Activated naive CD4-positive, alpha-beta T cell treated with anti-CD3 and anti-CD28 coated beads, Interleukin-2, amount 50 U/mL, for 16 hours (primary cell): ENCODE data around the gene ZNF516.

Experiments used
- DNase-seq: peaks from one replicate; pipeline ENCODE4 v3.0.0-alpha.2; 2020

Gene ZNF516

GRCh38 chr18:76420898-76421684 lies 74.0 kb downstream of the ZNF516 start:
- no peak for DNase-seq

- DNase-seq: no peak
Measured at GRCh38 chr18:76419811-76420210, 75.2 kb downstream of the ZNF516 start.

GRCh38 chr18:76416911-76417310 lies 78.1 kb downstream of the ZNF516 start:
- no peak for DNase-seq

- no peak for DNase-seq
Measured at GRCh38 chr18:76414936-76415621, 80.0 kb downstream of the ZNF516 start.

GRCh38 chr18:76412818-76413565 lies 82.0 kb downstream of the ZNF516 start:
- DNase-seq: no peak

- no peak for DNase-seq
Measured at GRCh38 chr18:76412010-76412817, 82.8 kb downstream of the ZNF516 start.

- no peak for DNase-seq
Measured at GRCh38 chr18:76410660-76411417, 84.2 kb downstream of the ZNF516 start.

- no peak for DNase-seq
Measured at GRCh38 chr18:76410033-76410432, 85.0 kb downstream of the ZNF516 start.

- no peak for DNase-seq
Measured at GRCh38 chr18:76408480-76409067, 86.5 kb downstream of the ZNF516 start.

GRCh38 chr18:76407681-76408080 lies 87.4 kb downstream of the ZNF516 start:
- DNase-seq: no peak

- no peak for DNase-seq
Measured at GRCh38 chr18:76406791-76407190, 88.3 kb downstream of the ZNF516 start.

GRCh38 chr18:76405681-76406356 lies 89.2 kb downstream of the ZNF516 start:
- DNase-seq: peak; percentile 69

GRCh38 chr18:76405280-76405679 lies 89.8 kb downstream of the ZNF516 start:
- DNase-seq: no peak

GRCh38 chr18:76404345-76404831 lies 90.7 kb downstream of the ZNF516 start:
- DNase-seq: no peak

GRCh38 chr18:76402026-76402990 lies 92.7 kb downstream of the ZNF516 start:
- DNase-seq: no peak

GRCh38 chr18:76401498-76401897 lies 93.5 kb downstream of the ZNF516 start:
- no peak for DNase-seq

GRCh38 chr18:76399613-76400391 lies 95.2 kb downstream of the ZNF516 start:
- DNase-seq: no peak

- DNase-seq: peak; percentile 77
Measured at GRCh38 chr18:76398896-76399612, 96.0 kb downstream of the ZNF516 start.
